A549 treated with DMSO at 1 μM for 4 hours (cell line): ENCODE data around the gene CRELD2. TPM values are rescaled to one million over a fixed set of nuclear protein-coding genes. Genes with fewer than 3 reads are reported as not detected.

ENCODE experiments used
- total RNA-seq: library from RNA; stranded (reverse); fragments of 200-300 nt; extraction: Qiagen RNA extraction; gene quantifications from 5 replicates; pipeline ENCODE4 v1.2.3, GENCODE V29; 2022; ENCODE audit warnings: low read depth

The CRELD2 gene
- total RNA-seq: 21.4 to 29.9 TPM (median 24.6 TPM) in 5 replicates

GRCh38 chr22:49917974-49918910 lies at the start of gene CRELD2, which contains the start of gene ALG12:
Gene CRELD2, plus strand, starts transcription at chr22:49918634. Its CDS starts 136 bp downstream, at chr22:49918770.
Gene ALG12, minus strand, starts transcription at chr22:49918438. Its CDS starts 4,673 bp downstream, at chr22:49913765.

GRCh38 chr22:49960159-49961004 lies 41.9 kb downstream of the CRELD2 start, which contains the start of gene PIM3:
Gene PIM3, plus strand, starts transcription at chr22:49960772. Its CDS starts 176 bp downstream, at chr22:49960948.

Other genes with a start within 250 kb of the CRELD2 start
- gene BRD1, start 90.8 kb upstream of the CRELD2 start, total RNA-seq: 14.2 to 15.4 TPM (median 14.8 TPM) in 5 replicates
- 10.9 to 13.7 TPM (median 12.9 TPM) in 5 replicates for gene ZBED4, start 64.8 kb upstream of the CRELD2 start, total RNA-seq
- gene ALG12, start 196 bp upstream of the CRELD2 start, total RNA-seq: 6.9 to 13.6 TPM (median 10.7 TPM) in 5 replicates
- gene PIM3, start 42.1 kb downstream of the CRELD2 start, total RNA-seq: 25.4 to 36.8 TPM (median 29.6 TPM) in 5 replicates
- 0.03 to 0.04 TPM (median 0.03 TPM) in 3 of 5 replicates, not detected in the others for gene IL17REL, start 94.1 kb downstream of the CRELD2 start, total RNA-seq
- not detected in 5 replicates for gene TTLL8, start 139.7 kb downstream of the CRELD2 start, total RNA-seq
- gene MLC1, start 166.8 kb downstream of the CRELD2 start, total RNA-seq: 0.03 to 0.09 TPM (median 0.04 TPM) in 3 of 5 replicates, not detected in the others
- not detected in 5 replicates for gene MOV10L1, start 171.4 kb downstream of the CRELD2 start, total RNA-seq